Rectal smooth muscle tissue (tissue), 1 donor: ENCODE results near the gene TLN1.
A peak's percentile ranks its signal among the peaks of the same experiment; 100 is the strongest.

ENCODE experiments used
- H3K27ac ChIP-seq: one replicate; pipeline ENCODE4 v1.7.0; 2013; ENCODE audit warnings: low read depth, low read length, inconsistent platforms
- H3K27me3 ChIP-seq: one replicate; pipeline ENCODE4 v1.7.0; 2013; ENCODE audit warnings: low read length; ENCODE audit not compliant: control insufficient read depth, insufficient read depth
- H3K36me3 ChIP-seq: one replicate; pipeline ENCODE4 v1.7.0; 2013; ENCODE audit warnings: low read length; ENCODE audit not compliant: control insufficient read depth, insufficient read depth
- H3K4me1 ChIP-seq: one replicate; pipeline ENCODE4 v1.7.0; 2013; ENCODE audit warnings: low read length; ENCODE audit not compliant: control insufficient read depth, insufficient read depth
- H3K4me3 ChIP-seq: one replicate; pipeline ENCODE4 v1.7.0; 2013; ENCODE audit warnings: low read length
- H3K9ac ChIP-seq: one replicate; pipeline ENCODE4 v1.7.0; 2013; ENCODE audit warnings: low read length

Gene TLN1, protein sequence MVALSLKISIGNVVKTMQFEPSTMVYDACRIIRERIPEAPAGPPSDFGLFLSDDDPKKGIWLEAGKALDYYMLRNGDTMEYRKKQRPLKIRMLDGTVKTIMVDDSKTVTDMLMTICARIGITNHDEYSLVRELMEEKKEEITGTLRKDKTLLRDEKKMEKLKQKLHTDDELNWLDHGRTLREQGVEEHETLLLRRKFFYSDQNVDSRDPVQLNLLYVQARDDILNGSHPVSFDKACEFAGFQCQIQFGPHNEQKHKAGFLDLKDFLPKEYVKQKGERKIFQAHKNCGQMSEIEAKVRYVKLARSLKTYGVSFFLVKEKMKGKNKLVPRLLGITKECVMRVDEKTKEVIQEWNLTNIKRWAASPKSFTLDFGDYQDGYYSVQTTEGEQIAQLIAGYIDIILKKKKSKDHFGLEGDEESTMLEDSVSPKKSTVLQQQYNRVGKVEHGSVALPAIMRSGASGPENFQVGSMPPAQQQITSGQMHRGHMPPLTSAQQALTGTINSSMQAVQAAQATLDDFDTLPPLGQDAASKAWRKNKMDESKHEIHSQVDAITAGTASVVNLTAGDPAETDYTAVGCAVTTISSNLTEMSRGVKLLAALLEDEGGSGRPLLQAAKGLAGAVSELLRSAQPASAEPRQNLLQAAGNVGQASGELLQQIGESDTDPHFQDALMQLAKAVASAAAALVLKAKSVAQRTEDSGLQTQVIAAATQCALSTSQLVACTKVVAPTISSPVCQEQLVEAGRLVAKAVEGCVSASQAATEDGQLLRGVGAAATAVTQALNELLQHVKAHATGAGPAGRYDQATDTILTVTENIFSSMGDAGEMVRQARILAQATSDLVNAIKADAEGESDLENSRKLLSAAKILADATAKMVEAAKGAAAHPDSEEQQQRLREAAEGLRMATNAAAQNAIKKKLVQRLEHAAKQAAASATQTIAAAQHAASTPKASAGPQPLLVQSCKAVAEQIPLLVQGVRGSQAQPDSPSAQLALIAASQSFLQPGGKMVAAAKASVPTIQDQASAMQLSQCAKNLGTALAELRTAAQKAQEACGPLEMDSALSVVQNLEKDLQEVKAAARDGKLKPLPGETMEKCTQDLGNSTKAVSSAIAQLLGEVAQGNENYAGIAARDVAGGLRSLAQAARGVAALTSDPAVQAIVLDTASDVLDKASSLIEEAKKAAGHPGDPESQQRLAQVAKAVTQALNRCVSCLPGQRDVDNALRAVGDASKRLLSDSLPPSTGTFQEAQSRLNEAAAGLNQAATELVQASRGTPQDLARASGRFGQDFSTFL (N-terminal part only)

GRCh38 chr9:35732185-35732799 is at the start of gene TLN1, which contains the start of gene CREB3:
TSS of gene TLN1 (minus strand) at chr9:35732195. CDS start at chr9:35725694, 6,501 bp downstream.
TSS of gene CREB3 (plus strand) at chr9:35732666. CDS start at chr9:35732773, 107 bp downstream.
- peaks cover 23% of the 10 kb centered on the region for H3K36me3 ChIP-seq
- H3K4me3 ChIP-seq: peak within 1 kb of the TSS; percentile 73
- H3K4me1 ChIP-seq: peaks cover 44% of the 10 kb centered on the region
- H3K9ac ChIP-seq: peak within 1 kb of the TSS; percentile 85
- H3K27ac ChIP-seq: peak within 1 kb of the TSS; percentile 94
- no peaks in the 10 kb centered on the region for H3K27me3 ChIP-seq

DNA sequence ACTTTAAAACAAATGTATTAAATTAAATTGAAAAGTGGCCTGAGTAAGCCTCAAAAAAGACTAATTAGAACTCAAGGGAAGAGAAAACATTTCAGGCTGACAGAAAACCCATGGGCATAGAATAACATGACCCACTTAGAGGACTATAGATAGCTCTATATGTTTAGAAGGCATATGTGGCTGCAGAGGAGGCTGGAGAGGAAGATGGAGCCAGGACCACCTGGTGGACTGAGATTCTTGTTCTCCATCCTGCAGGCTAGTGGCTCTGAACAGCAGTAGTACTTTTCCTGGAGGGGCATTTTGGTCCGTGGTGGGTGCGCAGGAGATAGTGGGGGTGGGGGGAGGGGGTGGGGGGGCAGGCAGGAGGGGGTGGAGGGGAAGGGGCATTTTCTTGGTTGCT is 49.1 kb upstream of the TLN1 start:
- no peaks in the 10 kb centered on the region for H3K36me3 ChIP-seq
- no peaks in the 10 kb centered on the region for H3K4me1 ChIP-seq
- no peaks in the 10 kb centered on the region for H3K27me3 ChIP-seq
- H3K27ac ChIP-seq: no peak overlapping the region
- no peak overlapping the region for H3K4me3 ChIP-seq
- no peak overlapping the region for H3K9ac ChIP-seq

- Histone ChIP-seq H3K36me3 (no peaks in the 10 kb centered on the region), H3K4me1 (no peaks in the 10 kb centered on the region), H3K27me3 (no peaks in the 10 kb centered on the region), H3K27ac (no peak overlapping the region), H3K9ac (no peak overlapping the region), H3K4me3 (no peak overlapping the region)
Measured at GRCh38 chr9:35778496-35778895, 46.5 kb upstream of the TLN1 start.

DNA sequence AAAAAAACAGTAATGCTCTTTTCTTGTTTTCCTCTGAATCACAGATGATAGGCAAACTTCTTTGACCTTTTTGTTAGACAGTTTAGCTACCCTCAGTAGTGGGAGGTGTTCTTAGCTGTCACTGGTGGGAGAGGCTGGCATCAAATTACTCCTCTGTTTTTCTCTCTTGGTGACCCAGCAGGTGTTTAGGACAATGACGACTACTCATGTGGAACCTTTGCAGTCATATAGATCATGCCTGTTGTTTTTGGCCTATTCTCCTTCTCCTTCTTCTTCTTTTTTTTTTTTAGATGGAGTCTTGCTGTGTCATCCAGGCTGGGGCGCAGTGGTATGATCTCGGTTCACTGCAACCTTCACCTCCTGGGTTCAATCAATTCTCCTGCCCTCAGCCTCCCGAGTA is 44.0 kb upstream of the TLN1 start:
- no peaks in the 10 kb centered on the region for H3K27me3 ChIP-seq
- no peaks in the 10 kb centered on the region for H3K4me1 ChIP-seq
- H3K36me3 ChIP-seq: no peaks in the 10 kb centered on the region
- no peak overlapping the region for H3K9ac ChIP-seq
- no peak overlapping the region for H3K27ac ChIP-seq
- H3K4me3 ChIP-seq: no peak overlapping the region

DNA sequence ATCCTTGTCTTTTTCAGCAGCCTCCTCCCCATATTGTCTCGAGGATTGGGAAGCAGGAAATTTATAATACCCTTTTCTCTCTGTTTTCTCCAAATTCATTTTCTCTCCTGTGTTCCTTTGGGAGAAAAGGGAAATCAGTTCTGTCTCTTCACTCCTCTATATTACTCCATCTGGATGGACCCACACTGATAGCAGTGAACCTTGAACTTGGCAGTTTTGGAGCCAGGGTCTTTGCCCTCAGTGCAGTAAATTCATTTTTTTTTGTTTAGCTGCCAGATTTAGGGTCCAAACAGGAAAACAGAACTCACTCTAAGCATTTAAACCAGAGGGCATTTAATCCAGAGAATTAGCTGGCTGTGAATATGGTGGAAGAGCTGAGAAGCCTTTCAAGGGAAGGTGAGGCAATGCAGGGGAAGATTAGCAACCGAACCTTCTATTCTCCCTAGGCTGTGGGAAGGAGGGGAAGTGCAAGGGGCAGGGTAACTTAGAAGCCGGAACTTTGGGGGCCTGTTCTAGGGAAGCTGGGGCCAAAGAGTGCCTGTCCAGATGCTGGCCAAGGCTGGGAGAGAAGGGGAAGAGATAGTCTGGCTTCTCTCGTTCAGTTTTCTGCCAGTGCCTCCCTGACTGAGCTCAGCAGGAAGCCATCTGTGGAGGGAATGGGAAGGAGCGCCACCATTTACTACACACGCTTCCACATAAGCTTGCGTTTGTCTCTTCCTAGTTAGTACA is 43.1 kb upstream of the TLN1 start:
- Histone ChIP-seq H3K4me1 (no peaks in the 10 kb centered on the region), H3K9ac (no peak overlapping the region), H3K4me3 (no peak overlapping the region), H3K27ac (no peak overlapping the region), H3K27me3 (no peaks in the 10 kb centered on the region), H3K36me3 (no peaks in the 10 kb centered on the region)

DNA sequence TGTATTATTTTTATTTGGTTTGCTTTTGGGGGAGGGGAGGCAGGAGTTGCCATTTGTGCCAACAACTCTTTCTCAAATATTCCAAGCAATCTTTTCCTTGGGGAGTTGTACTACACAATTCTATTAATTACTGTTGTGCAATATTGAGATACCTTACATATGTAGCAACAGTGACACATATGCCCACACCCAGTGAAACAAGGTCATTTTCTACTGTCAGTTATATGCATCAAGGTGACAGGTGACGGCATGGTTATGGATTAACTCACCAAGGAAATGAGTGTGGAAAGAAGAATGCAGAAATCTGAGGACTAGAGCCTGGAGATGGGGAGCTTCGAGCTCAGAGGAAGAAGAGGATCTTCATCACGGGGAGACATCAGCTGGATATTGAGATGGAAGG is 39.9 kb upstream of the TLN1 start:
- H3K27me3 ChIP-seq: no peaks in the 10 kb centered on the region
- no peaks in the 10 kb centered on the region for H3K36me3 ChIP-seq
- H3K27ac ChIP-seq: no peak overlapping the region
- no peak overlapping the region for H3K4me3 ChIP-seq
- no peaks in the 10 kb centered on the region for H3K4me1 ChIP-seq
- H3K9ac ChIP-seq: no peak overlapping the region

- Histone ChIP-seq H3K27ac (no peak overlapping the region), H3K9ac (no peak overlapping the region), H3K4me1 (no peaks in the 10 kb centered on the region), H3K4me3 (no peak overlapping the region), H3K36me3 (no peaks in the 10 kb centered on the region), H3K27me3 (no peaks in the 10 kb centered on the region)
Measured at GRCh38 chr9:35771534-35771933, 39.5 kb upstream of the TLN1 start.

DNA sequence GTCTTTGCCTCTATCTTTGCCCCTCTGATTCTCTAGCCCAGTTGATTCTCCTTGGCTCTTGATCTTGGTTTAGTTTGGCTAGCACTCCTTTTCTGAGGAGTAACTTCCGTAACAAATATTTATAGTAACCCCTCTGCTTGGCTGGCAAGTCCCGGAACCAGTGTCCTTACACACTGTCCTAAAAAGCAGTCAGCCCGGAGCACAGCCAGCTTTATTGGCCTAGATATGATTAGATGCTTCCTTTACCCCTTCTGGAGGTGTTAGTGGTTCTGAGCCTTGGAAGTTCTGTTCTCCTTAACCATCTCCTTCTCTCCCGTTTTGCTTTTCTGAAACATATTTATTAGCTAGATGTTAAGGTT is 39.1 kb upstream of the TLN1 start:
- no peak overlapping the region for H3K27ac ChIP-seq
- H3K27me3 ChIP-seq: no peaks in the 10 kb centered on the region
- H3K4me1 ChIP-seq: no peaks in the 10 kb centered on the region
- no peaks in the 10 kb centered on the region for H3K36me3 ChIP-seq
- H3K4me3 ChIP-seq: no peak overlapping the region
- no peak overlapping the region for H3K9ac ChIP-seq

GRCh38 chr9:35769763-35770162 is 37.8 kb upstream of the TLN1 start:
- no peak overlapping the region for H3K4me3 ChIP-seq
- no peaks in the 10 kb centered on the region for H3K4me1 ChIP-seq
- H3K36me3 ChIP-seq: no peaks in the 10 kb centered on the region
- H3K27me3 ChIP-seq: no peaks in the 10 kb centered on the region
- H3K27ac ChIP-seq: no peak overlapping the region
- H3K9ac ChIP-seq: no peak overlapping the region

DNA sequence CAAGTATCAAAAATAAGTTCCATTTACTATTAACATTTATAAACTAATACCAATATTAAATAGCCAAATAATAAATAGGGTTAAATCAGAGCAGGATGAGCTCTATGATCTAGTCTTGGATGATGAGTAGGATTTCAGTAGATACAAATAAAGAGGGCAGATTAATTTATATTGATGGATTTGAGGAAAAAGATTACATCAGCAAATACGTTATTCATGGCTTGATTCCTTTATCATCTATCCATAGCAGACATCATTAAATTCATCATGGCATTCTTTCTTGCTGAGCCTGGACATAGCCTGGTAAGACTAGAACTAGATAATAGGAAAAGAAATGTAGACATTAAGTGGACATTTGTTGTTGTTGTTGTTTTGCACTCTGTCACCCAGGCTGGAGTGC is 35.5 kb upstream of the TLN1 start:
- H3K4me1 ChIP-seq: no peaks in the 10 kb centered on the region
- no peak overlapping the region for H3K9ac ChIP-seq
- H3K27ac ChIP-seq: no peak overlapping the region
- no peak overlapping the region for H3K4me3 ChIP-seq
- H3K36me3 ChIP-seq: no peaks in the 10 kb centered on the region
- no peaks in the 10 kb centered on the region for H3K27me3 ChIP-seq

- H3K9ac ChIP-seq: no peak overlapping the region
- H3K36me3 ChIP-seq: no peaks in the 10 kb centered on the region
- no peak overlapping the region for H3K27ac ChIP-seq
- H3K27me3 ChIP-seq: no peaks in the 10 kb centered on the region
- H3K4me3 ChIP-seq: no peak overlapping the region
- H3K4me1 ChIP-seq: no peaks in the 10 kb centered on the region
Measured at GRCh38 chr9:35766997-35767396, 35.0 kb upstream of the TLN1 start.
